GM12878 (cell line): ENCODE results near the gene HMGN1. TPM values are rescaled to one million over a fixed set of nuclear protein-coding genes. Genes with fewer than 3 reads are reported as not detected.

Experiments
- ASH2L ChIP-seq: fragments of 300-600, 200-600 bp; sonication (generic); IDR thresholded peaks from 2 replicates; pipeline ENCODE4 v1.6.1; 2017; ENCODE audit warnings: low read depth, mild to moderate bottlenecking, borderline replicate concordance
- CHD4 ChIP-seq: fragments of 200-600 bp; sonication (generic); IDR thresholded peaks from 2 replicates; pipeline ENCODE4 v1.6.1; 2016; ENCODE audit warnings: mild to moderate bottlenecking
- HCFC1 ChIP-seq: fragments of 150-350 bp; IDR thresholded peaks from 2 replicates; pipeline ENCODE4 v1.6.1; 2014; ENCODE audit warnings: low read length
- KAT2A ChIP-seq: conservative IDR thresholded peaks from 2 replicates; pipeline ENCODE4 v1.6.1; 2011; ENCODE audit warnings: low read depth, low read length; ENCODE audit not compliant: control insufficient read depth
- MTA3 ChIP-seq: IDR thresholded peaks from 2 replicates; pipeline ENCODE4 v1.6.1; 2012; ENCODE audit warnings: low read length, inconsistent platforms, borderline replicate concordance
- NFXL1 ChIP-seq: fragments of 450-650 bp; IDR thresholded peaks from 2 replicates; pipeline ENCODE4 v1.6.1; 2017; ENCODE audit warnings: antibody characterized with exemption, mild to moderate bottlenecking, borderline replicate concordance
- NR2F1 ChIP-seq: fragments of 450-650 bp; conservative IDR thresholded peaks from 2 replicates; pipeline ENCODE4 v1.6.1; 2017; ENCODE audit warnings: mild to moderate bottlenecking
- NRF1 ChIP-seq: conservative IDR thresholded peaks from 2 replicates; pipeline ENCODE4 v1.6.1; 2011; ENCODE audit warnings: mild to moderate bottlenecking, low read depth, low read length, improper control_type of control experiment
- PAX5 ChIP-seq: IDR thresholded peaks from 2 replicates; pipeline ENCODE4 v1.6.1; 2011; ENCODE audit warnings: low read depth, low read length, borderline replicate concordance
- POLR2AphosphoS5 ChIP-seq: IDR thresholded peaks from 2 replicates; pipeline ENCODE4 v1.6.1; 2011; ENCODE audit warnings: mild to moderate bottlenecking, low read length, inconsistent platforms
- RUNX3 ChIP-seq: IDR thresholded peaks from 2 replicates; pipeline ENCODE4 v1.6.1; 2012; ENCODE audit warnings: low read length, inconsistent platforms
- SP1 ChIP-seq: IDR thresholded peaks from one replicate; pipeline ENCODE4 v1.6.1; 2011; ENCODE audit warnings: low read depth, low read length
- TARDBP ChIP-seq: IDR thresholded peaks from 2 replicates; pipeline ENCODE4 v1.6.1; 2016; ENCODE audit warnings: borderline replicate concordance
- YY1 ChIP-seq: IDR thresholded peaks from 2 replicates; pipeline ENCODE4 v1.6.1; 2011; ENCODE audit warnings: low read depth, mild to moderate bottlenecking, low read length
- ZSCAN29 ChIP-seq: fragments of 450-650 bp; IDR thresholded peaks from 2 replicates; pipeline ENCODE4 v1.6.1; 2017; ENCODE audit warnings: mild to moderate bottlenecking, moderate library complexity
- polyA plus RNA-seq, 11 experiments: library from polyadenylated mRNA; depleted of rRNA in 4 of 11; unstranded in 6 of 11; stranded (reverse) in 5 of 11; fragments of >200 nt; fragmentation: Nextera tagmentation in 4 of 11; fragmentation: Illumina TruSeq in 1 of 11; extraction: Ambion mirVana in 4 of 11; extraction: Trizol in 1 of 11; gene quantifications; 1 replicate in 1 of 11; 2 replicates in 10 of 11; pipeline versions ENCODE4 v1.2.1 to v1.2.3, GENCODE V29; 2011 to 2016; ENCODE audit warnings: inconsistent platforms in 2 of 11, missing spikeins in 2 of 11, low read depth in 1 of 11
- total RNA-seq, 4 experiments: library from RNA; depleted of rRNA in 3 of 4; stranded (reverse); fragments of >200 nt in 3 of 4; fragmentation: Illumina TruSeq in 1 of 4; extraction: Trizol in 1 of 4; gene quantifications; 2 replicates each; pipeline versions ENCODE4 v1.2.1 to v1.2.3, GENCODE V29; 2013 to 2021
- TF ChIP-seq, protein P1 (sequence below): IDR thresholded peaks from 2 replicates; pipeline ENCODE4 v1.6.1; 2012; ENCODE audit warnings: improper control_type of control experiment, low read depth, low read length; ENCODE audit not compliant: insufficient replicate concordance
- TF ChIP-seq, protein P2 (sequence below): fragments of 150-350 bp; IDR thresholded peaks from 2 replicates; pipeline ENCODE4 v1.6.1; 2014; ENCODE audit warnings: mild to moderate bottlenecking, low read depth, low read length
- TF ChIP-seq, protein P3 (sequence below): fragments of 450-650 bp; IDR thresholded peaks from 2 replicates; pipeline ENCODE4 v1.6.1; 2018; ENCODE audit warnings: mild to moderate bottlenecking, low read depth, moderate library complexity; ENCODE audit not compliant: partially characterized antibody

HMGN1 gene
- total and polyA plus RNA-seq, 10 of the 15 experiments (the other 5 are each of a cell fraction or from before 2014, with no cell fraction given): 120 to 798 (median 396) TPM

DNA sequence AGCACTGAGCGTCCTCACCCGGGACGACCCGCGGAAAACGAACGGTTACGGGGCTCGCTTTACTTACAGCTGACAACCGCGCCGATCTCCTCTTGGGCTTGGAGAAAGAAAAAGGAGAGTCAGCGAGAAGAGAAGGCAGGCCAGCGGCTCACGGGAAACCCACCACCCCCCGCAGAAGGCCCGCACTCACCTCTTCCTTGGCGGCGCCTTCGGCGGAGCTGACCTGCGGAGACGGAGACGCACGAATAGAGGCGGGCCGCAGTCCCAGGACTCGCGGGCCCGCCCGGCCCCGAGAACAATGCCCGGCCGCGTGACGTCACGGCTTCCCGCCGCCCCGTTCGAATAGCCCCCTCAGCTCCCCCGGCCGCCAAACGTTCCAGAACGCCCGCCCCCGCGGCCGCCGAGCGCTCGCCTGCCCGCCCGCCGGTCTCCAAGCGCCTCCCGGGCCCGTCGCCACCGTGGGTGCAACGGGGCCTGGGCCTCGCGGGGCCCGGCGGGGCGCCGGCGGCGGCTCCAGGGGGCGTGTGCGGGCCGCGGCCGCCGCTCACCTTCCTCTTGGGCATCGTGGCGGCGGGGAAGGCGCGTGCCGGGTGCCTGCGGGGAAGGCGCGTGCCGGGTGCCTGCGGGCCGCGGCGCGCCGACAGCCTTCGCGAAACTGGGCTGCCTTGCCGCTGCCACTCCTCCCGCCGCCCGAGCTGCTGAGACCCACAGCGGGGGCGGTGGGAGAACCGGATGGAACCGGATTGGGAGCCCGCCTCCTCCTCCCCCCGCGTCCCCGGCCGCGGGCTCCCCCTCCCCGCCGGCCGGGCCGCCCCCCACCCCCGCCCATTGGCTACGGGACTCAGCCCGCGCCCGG, at the start of gene HMGN1 (continued):
- TF ChIP-seq, protein P1, sequence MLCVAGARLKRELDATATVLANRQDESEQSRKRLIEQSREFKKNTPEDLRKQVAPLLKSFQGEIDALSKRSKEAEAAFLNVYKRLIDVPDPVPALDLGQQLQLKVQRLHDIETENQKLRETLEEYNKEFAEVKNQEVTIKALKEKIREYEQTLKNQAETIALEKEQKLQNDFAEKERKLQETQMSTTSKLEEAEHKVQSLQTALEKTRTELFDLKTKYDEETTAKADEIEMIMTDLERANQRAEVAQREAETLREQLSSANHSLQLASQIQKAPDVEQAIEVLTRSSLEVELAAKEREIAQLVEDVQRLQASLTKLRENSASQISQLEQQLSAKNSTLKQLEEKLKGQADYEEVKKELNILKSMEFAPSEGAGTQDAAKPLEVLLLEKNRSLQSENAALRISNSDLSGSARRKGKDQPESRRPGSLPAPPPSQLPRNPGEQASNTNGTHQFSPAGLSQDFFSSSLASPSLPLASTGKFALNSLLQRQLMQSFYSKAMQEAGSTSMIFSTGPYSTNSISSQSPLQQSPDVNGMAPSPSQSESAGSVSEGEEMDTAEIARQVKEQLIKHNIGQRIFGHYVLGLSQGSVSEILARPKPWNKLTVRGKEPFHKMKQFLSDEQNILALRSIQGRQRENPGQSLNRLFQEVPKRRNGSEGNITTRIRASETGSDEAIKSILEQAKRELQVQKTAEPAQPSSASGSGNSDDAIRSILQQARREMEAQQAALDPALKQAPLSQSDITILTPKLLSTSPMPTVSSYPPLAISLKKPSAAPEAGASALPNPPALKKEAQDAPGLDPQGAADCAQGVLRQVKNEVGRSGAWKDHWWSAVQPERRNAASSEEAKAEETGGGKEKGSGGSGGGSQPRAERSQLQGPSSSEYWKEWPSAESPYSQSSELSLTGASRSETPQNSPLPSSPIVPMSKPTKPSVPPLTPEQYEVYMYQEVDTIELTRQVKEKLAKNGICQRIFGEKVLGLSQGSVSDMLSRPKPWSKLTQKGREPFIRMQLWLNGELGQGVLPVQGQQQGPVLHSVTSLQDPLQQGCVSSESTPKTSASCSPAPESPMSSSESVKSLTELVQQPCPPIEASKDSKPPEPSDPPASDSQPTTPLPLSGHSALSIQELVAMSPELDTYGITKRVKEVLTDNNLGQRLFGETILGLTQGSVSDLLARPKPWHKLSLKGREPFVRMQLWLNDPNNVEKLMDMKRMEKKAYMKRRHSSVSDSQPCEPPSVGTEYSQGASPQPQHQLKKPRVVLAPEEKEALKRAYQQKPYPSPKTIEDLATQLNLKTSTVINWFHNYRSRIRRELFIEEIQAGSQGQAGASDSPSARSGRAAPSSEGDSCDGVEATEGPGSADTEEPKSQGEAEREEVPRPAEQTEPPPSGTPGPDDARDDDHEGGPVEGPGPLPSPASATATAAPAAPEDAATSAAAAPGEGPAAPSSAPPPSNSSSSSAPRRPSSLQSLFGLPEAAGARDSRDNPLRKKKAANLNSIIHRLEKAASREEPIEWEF: no peak
- TF ChIP-seq ZSCAN29 (peak; percentile 74), NR2F1 (0 out of 2 replicates have a peak, but pooled peaks have one; percentile 20), CHD4 (no peak), TARDBP (0 out of 2 replicates have a peak, but pooled peaks have one; percentile 18), SP1 (no peak), NFXL1 (no peak), PAX5 (peak; percentile 42; the same call in 1 of the 2 replicates), POLR2AphosphoS5 (peak; percentile 31; the same call in 1 of the 2 replicates), MTA3 (no peak), YY1 (no peak), ASH2L (no peak), NRF1 (no peak), RUNX3 (no peak), HCFC1 (no peak), KAT2A (no peak)
- TF ChIP-seq, protein P2, sequence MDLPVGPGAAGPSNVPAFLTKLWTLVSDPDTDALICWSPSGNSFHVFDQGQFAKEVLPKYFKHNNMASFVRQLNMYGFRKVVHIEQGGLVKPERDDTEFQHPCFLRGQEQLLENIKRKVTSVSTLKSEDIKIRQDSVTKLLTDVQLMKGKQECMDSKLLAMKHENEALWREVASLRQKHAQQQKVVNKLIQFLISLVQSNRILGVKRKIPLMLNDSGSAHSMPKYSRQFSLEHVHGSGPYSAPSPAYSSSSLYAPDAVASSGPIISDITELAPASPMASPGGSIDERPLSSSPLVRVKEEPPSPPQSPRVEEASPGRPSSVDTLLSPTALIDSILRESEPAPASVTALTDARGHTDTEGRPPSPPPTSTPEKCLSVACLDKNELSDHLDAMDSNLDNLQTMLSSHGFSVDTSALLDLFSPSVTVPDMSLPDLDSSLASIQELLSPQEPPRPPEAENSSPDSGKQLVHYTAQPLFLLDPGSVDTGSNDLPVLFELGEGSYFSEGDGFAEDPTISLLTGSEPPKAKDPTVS: no peak
- TF ChIP-seq, protein P3, sequence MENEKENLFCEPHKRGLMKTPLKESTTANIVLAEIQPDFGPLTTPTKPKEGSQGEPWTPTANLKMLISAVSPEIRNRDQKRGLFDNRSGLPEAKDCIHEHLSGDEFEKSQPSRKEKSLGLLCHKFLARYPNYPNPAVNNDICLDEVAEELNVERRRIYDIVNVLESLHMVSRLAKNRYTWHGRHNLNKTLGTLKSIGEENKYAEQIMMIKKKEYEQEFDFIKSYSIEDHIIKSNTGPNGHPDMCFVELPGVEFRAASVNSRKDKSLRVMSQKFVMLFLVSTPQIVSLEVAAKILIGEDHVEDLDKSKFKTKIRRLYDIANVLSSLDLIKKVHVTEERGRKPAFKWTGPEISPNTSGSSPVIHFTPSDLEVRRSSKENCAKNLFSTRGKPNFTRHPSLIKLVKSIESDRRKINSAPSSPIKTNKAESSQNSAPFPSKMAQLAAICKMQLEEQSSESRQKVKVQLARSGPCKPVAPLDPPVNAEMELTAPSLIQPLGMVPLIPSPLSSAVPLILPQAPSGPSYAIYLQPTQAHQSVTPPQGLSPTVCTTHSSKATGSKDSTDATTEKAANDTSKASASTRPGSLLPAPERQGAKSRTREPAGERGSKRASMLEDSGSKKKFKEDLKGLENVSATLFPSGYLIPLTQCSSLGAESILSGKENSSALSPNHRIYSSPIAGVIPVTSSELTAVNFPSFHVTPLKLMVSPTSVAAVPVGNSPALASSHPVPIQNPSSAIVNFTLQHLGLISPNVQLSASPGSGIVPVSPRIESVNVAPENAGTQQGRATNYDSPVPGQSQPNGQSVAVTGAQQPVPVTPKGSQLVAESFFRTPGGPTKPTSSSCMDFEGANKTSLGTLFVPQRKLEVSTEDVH: peak; percentile 36
